ENCODE measurements around the gene WDR47.
A peak's percentile ranks its signal among the peaks of the same experiment; 100 is the strongest.
"Not testable (repeated sequence)": the region's sequence is repeated elsewhere in the genome, so short reads cannot be mapped to it uniquely, and the experiment has no call there.

Gene WDR47

DNA sequence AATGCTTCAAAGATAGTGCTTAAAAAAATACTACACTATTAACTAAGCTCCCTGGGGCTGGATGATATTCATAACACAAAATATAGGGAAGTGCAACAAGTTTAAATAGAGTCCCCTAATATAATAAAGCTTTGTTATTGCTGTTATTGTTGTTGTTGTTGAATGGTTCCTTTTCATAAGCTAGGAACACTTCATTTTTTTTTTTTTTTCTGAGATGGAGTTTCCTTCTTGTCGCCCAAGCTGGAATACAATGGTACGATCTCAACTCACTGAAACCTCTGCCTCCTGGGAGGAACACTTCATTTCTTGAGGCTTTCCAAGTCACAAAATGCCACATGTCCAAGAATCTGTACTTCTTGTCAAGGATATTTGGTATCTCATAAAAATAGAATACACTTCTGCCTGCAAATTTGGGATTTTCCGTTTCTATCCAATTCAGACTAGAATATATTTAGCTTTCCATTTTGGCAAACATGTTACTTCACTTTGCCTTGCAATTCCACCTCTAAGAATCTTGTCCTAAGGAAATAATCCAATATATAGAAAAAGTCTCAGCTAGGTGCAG, 21.1 kb downstream of the WDR47 start:
- H3K9me3 ChIP-seq (ENCODE audit: insufficient read depth, low read depth, low read length): no peaks in the 10 kb centered on the region
- no peak overlapping the region for H3K27ac ChIP-seq (ENCODE audit: low read depth, low read length)
- H3K14ac ChIP-seq (ENCODE audit: low read length): no peak overlapping the region
- WGBS (ENCODE audit: extremely low coverage, insufficient coverage, insufficient read length): no CpG with 5 or more reads among the region's 3 CpGs
- H3K79me1 ChIP-seq (ENCODE audit: low read length): no peaks in the 10 kb centered on the region
- no peak overlapping the region for H3K4ac ChIP-seq (ENCODE audit: low read depth, low read length)
- H4K8ac ChIP-seq (ENCODE audit: low read depth, low read length): no peak overlapping the region
- H3K36me3 ChIP-seq (ENCODE audit: control insufficient read depth in 1 of 2, insufficient read depth in 2 of 2, low read length in 2 of 2): no peaks in the 10 kb centered on the region
- H3K27me3 ChIP-seq (ENCODE audit: insufficient read depth, low read length): no peaks in the 10 kb centered on the region
- no peak overlapping the region for H2BK120ac ChIP-seq (ENCODE audit: insufficient read depth, low read length, poor library complexity)
- no peak overlapping the region for H3K18ac ChIP-seq (ENCODE audit: low read length)
- H2AK5ac ChIP-seq (ENCODE audit: low read length): no peak overlapping the region
- no peak overlapping the region for H2BK12ac ChIP-seq (ENCODE audit: low read length)
- DNase-seq: no peak
- H3K23ac ChIP-seq (ENCODE audit: low read length): no peak overlapping the region
- H3K79me2 ChIP-seq (ENCODE audit: control insufficient read depth, insufficient read depth, low read length, poor library complexity): no peaks in the 10 kb centered on the region
- no peak overlapping the region for H4K12ac ChIP-seq (ENCODE audit: low read depth, low read length)
- H4K91ac ChIP-seq (ENCODE audit: low read depth, low read length): no peak overlapping the region
- no peak overlapping the region for H3K4me2 ChIP-seq (ENCODE audit: low read length)
- H3K9ac ChIP-seq (ENCODE audit: low read length): no peak overlapping the region
- no peak overlapping the region for H3K4me3 ChIP-seq (ENCODE audit: low read depth, low read length)
- no peak overlapping the region for H2AFZ ChIP-seq (ENCODE audit: insufficient read depth, low read length, poor library complexity)
- H3K4me1 ChIP-seq (ENCODE audit: control insufficient read depth in 1 of 2, insufficient read depth in 2 of 2, low read length in 2 of 2): no peaks in the 10 kb centered on the region
- H2BK5ac ChIP-seq (ENCODE audit: low read depth, low read length, poor library complexity): no peak overlapping the region

DNA sequence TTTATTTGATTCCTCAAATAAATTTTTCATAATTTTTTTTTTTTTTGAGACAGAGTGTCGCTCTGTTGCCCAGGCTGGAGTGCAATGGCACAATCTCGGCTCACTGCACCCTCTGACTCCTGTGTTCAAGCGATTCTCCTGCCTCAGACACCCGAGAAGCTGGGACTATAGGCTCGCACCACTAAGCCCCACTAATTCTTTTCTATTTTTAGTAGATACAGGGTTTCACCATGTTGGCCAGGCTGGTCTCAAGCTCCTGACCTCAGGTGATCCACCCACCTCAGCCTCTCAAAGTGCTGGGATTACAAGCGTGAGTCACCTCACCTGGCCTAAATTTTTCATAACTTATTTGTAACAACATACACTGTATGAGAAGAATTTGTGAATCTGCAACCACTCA, 24.2 kb downstream of the WDR47 start:
- not testable (repeated sequence) for H3K18ac ChIP-seq (ENCODE audit: low read length); H3K23ac ChIP-seq (ENCODE audit: low read length); H2BK120ac ChIP-seq (ENCODE audit: insufficient read depth, low read length, poor library complexity); H3K4me2 ChIP-seq (ENCODE audit: low read length); H3K79me1 ChIP-seq (ENCODE audit: low read length); H3K9ac ChIP-seq (ENCODE audit: low read length); H3K27me3 ChIP-seq (ENCODE audit: insufficient read depth, low read length); H3K9me3 ChIP-seq (ENCODE audit: insufficient read depth, low read depth, low read length); H3K4me3 ChIP-seq (ENCODE audit: low read depth, low read length); H2AK5ac ChIP-seq (ENCODE audit: low read length); H3K14ac ChIP-seq (ENCODE audit: low read length); H4K12ac ChIP-seq (ENCODE audit: low read depth, low read length); H4K91ac ChIP-seq (ENCODE audit: low read depth, low read length); H2BK5ac ChIP-seq (ENCODE audit: low read depth, low read length, poor library complexity); H2BK12ac ChIP-seq (ENCODE audit: low read length); H3K36me3 ChIP-seq (ENCODE audit: control insufficient read depth in 1 of 2, insufficient read depth in 2 of 2, low read length in 2 of 2); H3K4ac ChIP-seq (ENCODE audit: low read depth, low read length); H3K27ac ChIP-seq (ENCODE audit: low read depth, low read length); H3K79me2 ChIP-seq (ENCODE audit: control insufficient read depth, insufficient read depth, low read length, poor library complexity); H3K4me1 ChIP-seq (ENCODE audit: control insufficient read depth in 1 of 2, insufficient read depth in 2 of 2, low read length in 2 of 2); H2AFZ ChIP-seq (ENCODE audit: insufficient read depth, low read length, poor library complexity); H4K8ac ChIP-seq (ENCODE audit: low read depth, low read length)
- no CpG with 5 or more reads among the region's 6 CpGs for WGBS (ENCODE audit: extremely low coverage, insufficient coverage, insufficient read length)
- peak in 1 of 2 donors; percentile 23 for DNase-seq

DNA sequence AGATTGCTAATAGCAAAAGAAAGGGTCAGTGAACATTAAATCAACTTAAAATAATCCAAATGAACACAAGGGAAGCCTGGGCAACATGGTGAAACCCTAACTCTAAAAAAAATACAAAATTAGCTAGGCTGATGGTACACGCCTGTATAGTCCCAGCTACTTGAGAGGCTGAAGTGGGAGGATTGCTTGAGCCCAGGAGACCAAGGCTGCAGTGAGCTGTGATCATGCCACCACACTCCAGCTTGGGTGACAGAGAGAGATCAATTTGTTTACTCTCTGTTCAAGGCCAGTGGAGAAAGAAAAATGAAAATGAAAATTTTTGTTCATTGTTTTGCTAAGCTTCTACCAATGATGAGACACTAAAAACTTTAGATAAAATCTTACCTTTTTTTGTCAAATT, 24.8 kb downstream of the WDR47 start:
- no peak overlapping the region for H4K12ac ChIP-seq (ENCODE audit: low read depth, low read length)
- no peak overlapping the region for H3K4me3 ChIP-seq (ENCODE audit: low read depth, low read length)

DNA sequence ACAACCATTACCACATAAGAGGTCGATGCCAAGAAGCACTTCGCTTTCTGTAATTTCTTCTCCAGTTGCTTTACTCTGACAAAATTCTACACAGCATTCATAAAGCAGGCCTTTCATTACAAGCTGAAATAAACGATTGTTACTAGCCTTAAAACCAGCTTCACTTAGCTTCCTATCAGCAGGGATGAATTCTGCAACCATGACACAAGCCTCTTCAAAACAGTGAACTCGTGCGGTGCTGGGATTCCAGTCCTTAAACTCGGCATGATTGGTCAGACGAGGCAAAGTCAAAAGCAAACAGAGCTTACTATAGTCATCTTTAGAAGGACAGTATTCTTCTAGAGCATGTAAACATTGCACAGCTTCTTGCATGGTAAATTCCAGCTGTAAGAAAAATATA, 30.6 kb downstream of the WDR47 start:
- H3K27me3 ChIP-seq (ENCODE audit: insufficient read depth, low read length): no peaks in the 10 kb centered on the region
- no peaks in the 10 kb centered on the region for H3K79me2 ChIP-seq (ENCODE audit: control insufficient read depth, insufficient read depth, low read length, poor library complexity)
- no peak overlapping the region for H3K9ac ChIP-seq (ENCODE audit: low read length)
- no peak overlapping the region for H2BK12ac ChIP-seq (ENCODE audit: low read length)
- no peak overlapping the region for H2BK120ac ChIP-seq (ENCODE audit: insufficient read depth, low read length, poor library complexity)
- H3K4me3 ChIP-seq (ENCODE audit: low read depth, low read length): no peak overlapping the region
- H4K12ac ChIP-seq (ENCODE audit: low read depth, low read length): no peak overlapping the region
- H2AFZ ChIP-seq (ENCODE audit: insufficient read depth, low read length, poor library complexity): no peak overlapping the region
- H4K91ac ChIP-seq (ENCODE audit: low read depth, low read length): no peak overlapping the region
- no peak overlapping the region for H4K8ac ChIP-seq (ENCODE audit: low read depth, low read length)
- no peak overlapping the region for H3K4me2 ChIP-seq (ENCODE audit: low read length)
- no peak overlapping the region for H2AK5ac ChIP-seq (ENCODE audit: low read length)
- no peaks in the 10 kb centered on the region for H3K79me1 ChIP-seq (ENCODE audit: low read length)
- H3K4ac ChIP-seq (ENCODE audit: low read depth, low read length): no peak overlapping the region
- H3K23ac ChIP-seq (ENCODE audit: low read length): no peak overlapping the region
- H3K4me1 ChIP-seq (ENCODE audit: control insufficient read depth in 1 of 2, insufficient read depth in 2 of 2, low read length in 2 of 2): no peaks in the 10 kb centered on the region
- H3K14ac ChIP-seq (ENCODE audit: low read length): no peak overlapping the region
- H3K27ac ChIP-seq (ENCODE audit: low read depth, low read length): no peak overlapping the region
- DNase-seq: no peak
- no peak overlapping the region for H2BK5ac ChIP-seq (ENCODE audit: low read depth, low read length, poor library complexity)
- whole genome bisulfite sequencing (ENCODE audit: extremely low coverage, insufficient coverage, insufficient read length): no CpG with 5 or more reads among the region's 7 CpGs
- H3K18ac ChIP-seq (ENCODE audit: low read length): no peak overlapping the region
- H3K9me3 ChIP-seq (ENCODE audit: insufficient read depth, low read depth, low read length): no peaks in the 10 kb centered on the region
- peaks cover 0 to 3% of the 10 kb centered on the region in 2 experiments for H3K36me3 ChIP-seq (ENCODE audit: control insufficient read depth in 1 of 2, insufficient read depth in 2 of 2, low read length in 2 of 2)

More for the DNA sequence above, 24.8 kb downstream of the WDR47 start:
- Histone ChIP-seq H3K27ac (ENCODE audit: low read depth, low read length) (no peak overlapping the region), H3K4me1 (ENCODE audit: control insufficient read depth in 1 of 2, insufficient read depth in 2 of 2, low read length in 2 of 2) (no peaks in the 10 kb centered on the region), H3K18ac (ENCODE audit: low read length) (no peak overlapping the region), H2AK5ac (ENCODE audit: low read length) (no peak overlapping the region), H4K8ac (ENCODE audit: low read depth, low read length) (no peak overlapping the region), H4K91ac (ENCODE audit: low read depth, low read length) (no peak overlapping the region), H3K79me2 (ENCODE audit: control insufficient read depth, insufficient read depth, low read length, poor library complexity) (no peaks in the 10 kb centered on the region), H3K14ac (ENCODE audit: low read length) (no peak overlapping the region), H2BK120ac (ENCODE audit: insufficient read depth, low read length, poor library complexity) (no peak overlapping the region), H3K9ac (ENCODE audit: low read length) (no peak overlapping the region), H3K4me2 (ENCODE audit: low read length) (no peak overlapping the region), H3K23ac (ENCODE audit: low read length) (no peak overlapping the region), H3K36me3 (ENCODE audit: control insufficient read depth in 1 of 2, insufficient read depth in 2 of 2, low read length in 2 of 2) (peaks cover 0 to 1% of the 10 kb centered on the region in 2 experiments), H3K27me3 (ENCODE audit: insufficient read depth, low read length) (no peaks in the 10 kb centered on the region), H2AFZ (ENCODE audit: insufficient read depth, low read length, poor library complexity) (no peak overlapping the region), H2BK12ac (ENCODE audit: low read length) (no peak overlapping the region), H2BK5ac (ENCODE audit: low read depth, low read length, poor library complexity) (no peak overlapping the region), H3K79me1 (ENCODE audit: low read length) (no peaks in the 10 kb centered on the region), H3K4ac (ENCODE audit: low read depth, low read length) (no peak overlapping the region), H3K9me3 (ENCODE audit: insufficient read depth, low read depth, low read length) (no peaks in the 10 kb centered on the region)
- no CpG with 5 or more reads among the region's 1 CpG for WGBS (ENCODE audit: extremely low coverage, insufficient coverage, insufficient read length)
- DNase-seq: no peak
